DOHH2 (cell line): ENCODE data around the gene ENOPH1.
"Not testable (repeated sequence)": the region's sequence is repeated elsewhere in the genome, so short reads cannot be mapped to it uniquely, and the experiment has no call there.

Experiments
- H3F3A ChIP-seq: fragments of 200-600 bp; sonication (generic), shearing (Covaris generic); 2 replicates; pipeline ENCODE4 v1.6.0; 2016; ENCODE audit warnings: antibody characterized with exemption, mild to moderate bottlenecking; ENCODE audit not compliant: control insufficient read depth, insufficient read depth
- H3K27ac ChIP-seq: fragments of 200-600 bp; sonication (generic); 2 replicates; pipeline ENCODE4 v1.5.1; 2014; ENCODE audit warnings: low read depth, mild to moderate bottlenecking, low read length, moderate library complexity
- H3K27me3 ChIP-seq: fragments of 200-600 bp; sonication (generic); 2 replicates; pipeline ENCODE4 v1.6.1; 2014; ENCODE audit warnings: mild to moderate bottlenecking, low read length, mixed read lengths; ENCODE audit not compliant: control insufficient read depth
- H3K36me3 ChIP-seq: fragments of 200-600 bp; sonication (generic); 2 replicates; pipeline ENCODE4 v1.6.1; 2014; ENCODE audit warnings: mild to moderate bottlenecking, low read length, moderate library complexity, mixed read lengths; ENCODE audit not compliant: control insufficient read depth
- H3K4me1 ChIP-seq: fragments of 200-600 bp; sonication (generic); 2 replicates; pipeline ENCODE4 v1.6.1; 2014; ENCODE audit warnings: mild to moderate bottlenecking, low read length, mixed read lengths; ENCODE audit not compliant: control insufficient read depth
- H3K4me2 ChIP-seq: fragments of 200-600 bp; sonication (generic); 2 replicates; pipeline ENCODE4 v1.6.0; 2014; ENCODE audit warnings: mild to moderate bottlenecking, low read length, moderate library complexity
- H3K4me3 ChIP-seq: fragments of 200-600 bp; sonication (generic); 2 replicates; pipeline ENCODE4 v1.5.1; 2014; ENCODE audit warnings: mild to moderate bottlenecking, low read length, mixed read lengths
- H3K79me2 ChIP-seq: fragments of 200-600 bp; sonication (generic); 2 replicates; pipeline ENCODE4 v1.6.1; 2014; ENCODE audit warnings: mild to moderate bottlenecking, low read length, mixed read lengths; ENCODE audit not compliant: control insufficient read depth
- H3K9me2 ChIP-seq: fragments of 200-600 bp; sonication (generic); replicated peaks from 2 replicates; pipeline ENCODE4 v1.6.1; 2014; ENCODE audit warnings: mild to moderate bottlenecking, low read length, mixed read lengths; ENCODE audit not compliant: control insufficient read depth
- H3K9me3 ChIP-seq: fragments of 200-600 bp; sonication (generic); 2 replicates; pipeline ENCODE4 v1.6.1; 2014; ENCODE audit warnings: antibody characterized with exemption, low read length, mixed read lengths; ENCODE audit not compliant: control insufficient read depth, insufficient read depth
- H4K20me1 ChIP-seq: fragments of 200-600 bp; sonication (generic); 2 replicates; pipeline ENCODE4 v1.6.0; 2014; ENCODE audit warnings: low read depth, mild to moderate bottlenecking, antibody characterized with exemption, low read length, moderate library complexity; ENCODE audit not compliant: control insufficient read depth, insufficient read depth
- CTCF ChIP-seq: fragments of 200-600 bp; sonication (generic); IDR thresholded peaks from one replicate; pipeline ENCODE4 v1.5.1; 2014; ENCODE audit warnings: antibody characterized with exemption, mild to moderate bottlenecking, low read depth, low read length; ENCODE audit not compliant: poor library complexity, severe bottlenecking
- EZH2phosphoT487 ChIP-seq: fragments of 200-600 bp; sonication (generic); IDR thresholded peaks from 2 replicates; pipeline ENCODE4 v1.6.1; 2017; ENCODE audit warnings: borderline replicate concordance, mild to moderate bottlenecking, antibody characterized with exemption, low read length, moderate library complexity, mixed read lengths

The ENOPH1 gene

GRCh38 chr4:82473621-82474164 lies 43.3 kb downstream of the ENOPH1 start:
- Histone ChIP-seq H3K4me2 (no peak overlapping the region), H3K4me3 (no peak overlapping the region), H4K20me1 (no peaks in the 10 kb centered on the region), H3K79me2 (no peaks in the 10 kb centered on the region), H3K4me1 (no peaks in the 10 kb centered on the region), H3F3A (no peaks in the 10 kb centered on the region), H3K36me3 (no peaks in the 10 kb centered on the region), H3K27ac (no peak overlapping the region), H3K27me3 (no peaks in the 10 kb centered on the region), H3K9me2 (no peaks in the 10 kb centered on the region), H3K9me3 (no peaks in the 10 kb centered on the region)
- no peak for TF ChIP-seq EZH2phosphoT487
- no peak for TF ChIP-seq CTCF

- H3F3A ChIP-seq, H3K27me3 ChIP-seq, H3K4me1 ChIP-seq, H4K20me1 ChIP-seq, H3K27ac ChIP-seq, H3K9me3 ChIP-seq, H3K4me3 ChIP-seq, H3K79me2 ChIP-seq, H3K4me2 ChIP-seq, H3K36me3 ChIP-seq, H3K9me2 ChIP-seq: not testable (repeated sequence)
Measured at GRCh38 chr4:82475931-82476330, 45.5 kb downstream of the ENOPH1 start.

GRCh38 chr4:82477469-82477868 lies 47.1 kb downstream of the ENOPH1 start:
- H3K27me3 ChIP-seq, H3F3A ChIP-seq, H3K9me2 ChIP-seq, H3K4me2 ChIP-seq, H3K9me3 ChIP-seq, H3K4me3 ChIP-seq, H3K79me2 ChIP-seq, H4K20me1 ChIP-seq, H3K4me1 ChIP-seq, H3K27ac ChIP-seq, H3K36me3 ChIP-seq: not testable (repeated sequence)

GRCh38 chr4:82479562-82479961 lies 49.2 kb downstream of the ENOPH1 start:
- Histone ChIP-seq H3F3A (no peaks in the 10 kb centered on the region), H3K4me1 (no peaks in the 10 kb centered on the region), H3K79me2 (no peaks in the 10 kb centered on the region), H3K4me2 (no peak overlapping the region), H3K27ac (no peak overlapping the region), H3K9me2 (no peaks in the 10 kb centered on the region), H3K4me3 (no peak overlapping the region), H4K20me1 (no peaks in the 10 kb centered on the region), H3K27me3 (no peaks in the 10 kb centered on the region), H3K36me3 (no peaks in the 10 kb centered on the region; the same call in 1 of the 2 replicates), H3K9me3 (no peaks in the 10 kb centered on the region)
- TF ChIP-seq CTCF: no peak
- TF ChIP-seq EZH2phosphoT487: no peak
